Left renal pelvis (tissue), 4 donors: ENCODE results near the gene B2M. TPM values are rescaled to one million over a fixed set of nuclear protein-coding genes. Genes with fewer than 3 reads are reported as not detected.

Experiments
- DNase-seq, 4 donors: peaks; one replicate each; pipeline ENCODE4 v3.0.0-alpha.2; 2013; ENCODE audit warnings: low read depth in 4 of 4, low spot score in 3 of 4
- polyA plus RNA-seq, 4 donors: library from polyadenylated mRNA; unstranded; fragments of 120-200 nt; gene quantifications; one replicate each; pipeline ENCODE4 v1.2.1, GENCODE V29; 2013; ENCODE audit not compliant: insufficient read length in 4 of 4

B2M gene
- polyA plus RNA-seq, 4 donors = 767 to 1,091 (median 933) TPM

GRCh38 chr15:44765036-44765435, 53.7 kb downstream of the B2M start:
- no peak for DNase-seq

Other genes with a start within 250 kb of the B2M start
- 100 to 1,000 TPM in 3 of 4 donors, 10 to 100 TPM in 1; 70.4 to 128 (median 106) TPM for gene EIF3J, start 174.4 kb upstream of the B2M start, polyA plus RNA-seq
- 10 to 100 TPM; 54.9 to 84.8 (median 74.9) TPM for gene SPG11, start 47.9 kb upstream of the B2M start, polyA plus RNA-seq
- gene PATL2, start 194 bp upstream of the B2M start, polyA plus RNA-seq = 1 to 10 TPM in 1 of 4 donors, under 1 TPM in 3; 0.56 to 1.8 (median 0.89) TPM
- gene TRIM69, start 25.0 kb downstream of the B2M start, polyA plus RNA-seq = 10 to 100 TPM; 24.4 to 26.1 (median 24.9) TPM
- not detected for gene TERB2, start 245.2 kb downstream of the B2M start, polyA plus RNA-seq